HG03060 (cell line): ENCODE measurements around the gene RAMAC.
"Not testable (repeated sequence)": the region's sequence is repeated elsewhere in the genome, so short reads cannot be mapped to it uniquely, and the experiment has no call there.

ENCODE experiments used
- ATAC-seq: cut with Tn5 transposase; IDR thresholded peaks from one replicate; pipeline ENCODE4 v1.9.1; 2021; ENCODE audit warnings: low read depth, moderate number of reproducible peaks; ENCODE audit not compliant: unreplicated experiment

RAMAC gene

DNA sequence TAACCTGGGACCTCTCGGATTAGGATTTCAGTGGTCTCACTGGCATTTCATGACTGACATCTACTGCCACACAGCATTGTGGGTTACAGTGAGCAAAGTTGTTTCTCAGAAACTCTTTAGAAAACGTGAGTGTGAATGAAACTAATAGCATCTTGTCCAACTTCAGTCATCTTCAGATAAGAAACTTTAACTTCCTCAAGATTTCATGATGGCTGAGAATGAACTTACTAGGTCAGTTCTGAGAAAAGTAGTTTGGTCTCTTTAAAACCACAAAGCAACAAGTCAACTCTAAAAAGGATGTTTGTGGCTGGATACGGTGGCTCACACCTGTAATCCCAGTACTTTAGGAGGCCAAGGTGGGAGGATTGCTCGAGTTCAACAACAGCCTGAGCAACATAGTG lies 19.3 kb upstream of the RAMAC start:
- peak; percentile 59 for ATAC-seq

GRCh38 chr15:82968066-82968465 lies 17.9 kb upstream of the RAMAC start:
- ATAC-seq, result no peak

DNA sequence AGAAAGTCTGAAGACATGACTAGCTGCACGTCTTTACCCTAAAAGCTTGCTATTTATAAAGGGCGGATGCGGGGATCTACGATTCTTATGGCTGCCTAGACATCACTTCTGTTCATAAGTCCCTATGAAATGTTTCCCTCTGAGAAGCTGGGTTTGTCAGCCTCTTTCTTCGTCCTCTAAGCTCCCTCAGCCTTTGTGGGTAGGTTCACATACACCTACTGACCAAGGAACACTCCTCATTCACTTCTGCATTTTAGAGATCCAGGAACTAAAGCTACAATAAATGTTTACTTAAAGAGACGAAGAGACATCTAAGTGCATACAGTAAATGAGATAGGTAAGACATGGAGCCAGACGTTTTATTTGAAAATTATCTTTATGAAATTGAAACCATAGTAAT lies 16.7 kb upstream of the RAMAC start:
- no peak for ATAC-seq

DNA sequence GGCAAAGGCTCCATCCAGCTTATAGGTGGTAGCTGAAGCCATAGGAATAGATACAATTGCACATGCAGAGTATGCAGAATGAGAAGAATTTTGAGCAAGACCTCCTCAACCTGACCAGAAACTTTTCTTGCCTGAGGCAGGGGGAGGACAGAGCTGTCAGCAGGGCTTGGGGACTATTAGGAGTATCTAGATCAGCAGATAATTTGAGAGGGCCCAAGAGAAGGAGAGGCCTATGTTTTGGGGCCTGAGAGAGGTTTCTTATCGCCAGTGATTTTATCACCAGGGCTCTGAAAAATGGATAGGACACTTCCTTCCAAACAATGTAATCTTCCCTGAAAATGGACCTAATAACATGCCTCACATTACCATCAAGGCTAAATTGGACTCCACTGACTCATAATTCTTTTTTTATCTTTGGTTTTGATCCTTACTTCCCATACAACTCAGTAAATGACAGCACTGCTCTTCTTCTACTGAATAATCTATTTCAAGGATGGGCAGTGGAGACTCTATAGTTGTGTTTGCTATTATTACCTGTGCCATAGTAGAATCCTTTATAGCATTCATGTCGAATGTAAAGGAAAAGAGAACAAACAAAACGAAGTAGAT lies 15.8 kb upstream of the RAMAC start:
- no peak for ATAC-seq

- ATAC-seq, result no peak
Observed at GRCh38 chr15:82970696-82971095, 15.3 kb upstream of the RAMAC start.

DNA sequence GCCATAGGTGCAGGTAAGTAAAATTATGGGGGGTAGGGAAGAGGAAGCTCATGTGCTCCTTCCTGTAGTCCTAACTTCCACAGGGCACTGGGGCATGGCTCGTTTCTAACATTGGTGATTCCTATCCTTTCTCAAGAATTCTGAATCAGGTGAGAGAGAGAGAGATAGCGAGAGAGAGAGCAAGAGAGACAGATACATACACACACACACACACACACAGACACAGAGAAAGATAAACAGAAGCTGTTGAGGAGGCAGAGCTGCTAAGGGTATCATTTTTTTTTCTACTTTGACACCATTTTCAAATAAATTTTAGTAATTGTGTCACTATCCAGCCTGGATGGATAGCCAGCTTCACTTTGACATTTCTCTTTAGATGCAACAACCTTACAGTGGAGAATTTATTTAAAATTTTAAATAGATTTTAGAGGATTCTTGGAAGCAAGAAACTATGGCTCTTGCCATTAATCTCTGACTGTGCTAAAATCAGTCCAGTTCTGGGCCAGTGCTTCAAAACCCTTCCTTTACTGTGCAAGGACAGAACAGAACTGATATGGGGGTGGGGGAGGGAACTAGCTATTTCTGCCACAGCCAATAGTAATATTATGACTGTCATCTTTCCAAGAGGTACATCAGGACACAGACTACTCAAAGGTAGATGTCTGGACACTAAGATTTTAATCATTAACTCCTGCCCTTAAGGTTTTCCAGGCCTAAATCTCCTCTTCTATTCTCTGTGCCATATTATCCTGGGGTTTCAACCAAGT lies 14.6 kb upstream of the RAMAC start:
- ATAC-seq, result no peak

DNA sequence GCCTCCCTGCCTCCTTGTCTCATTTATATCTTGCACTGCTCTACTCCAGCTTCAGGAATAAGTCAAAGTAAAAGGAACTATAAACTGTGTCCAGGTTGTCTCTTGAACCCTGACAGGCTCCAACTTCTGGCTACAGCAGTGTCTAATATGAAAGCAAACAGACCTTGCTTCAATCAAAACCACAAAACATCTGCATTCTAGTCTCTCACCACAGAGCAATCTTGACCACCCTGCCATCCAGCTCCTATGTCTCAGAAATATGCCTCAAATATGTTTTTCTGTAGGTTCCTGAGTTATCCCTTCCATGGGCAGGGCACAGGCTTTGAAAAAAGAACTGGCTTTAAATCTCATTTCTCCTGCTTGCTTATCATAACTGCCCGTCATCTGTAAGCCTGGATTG lies 13.0 kb upstream of the RAMAC start:
- ATAC-seq, result no peak

- no peak for ATAC-seq
Observed at GRCh38 chr15:82977076-82977475, 8.9 kb upstream of the RAMAC start.

DNA sequence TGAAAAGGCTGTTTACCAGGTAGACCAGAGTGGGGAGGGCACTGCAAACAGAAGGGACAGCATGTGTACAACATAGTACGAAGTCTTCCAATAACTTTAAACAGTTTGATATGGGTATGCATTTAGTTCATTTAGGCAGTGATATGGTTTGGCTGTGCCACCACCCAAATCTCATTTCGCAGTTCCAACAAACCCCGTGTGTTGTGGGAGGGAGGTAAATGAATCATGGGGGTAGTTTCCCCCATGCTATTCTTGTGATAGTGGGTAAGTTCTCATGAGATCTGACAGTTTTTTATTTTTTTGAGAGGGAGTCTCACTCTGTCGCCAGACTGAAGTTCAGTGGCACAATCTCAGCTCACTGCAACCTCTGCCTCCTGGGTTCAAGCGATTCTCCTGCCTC lies 7.6 kb upstream of the RAMAC start:
- no peak for ATAC-seq

GRCh38 chr15:82979726-82980125 lies 6.3 kb upstream of the RAMAC start:
- no peak for ATAC-seq

DNA sequence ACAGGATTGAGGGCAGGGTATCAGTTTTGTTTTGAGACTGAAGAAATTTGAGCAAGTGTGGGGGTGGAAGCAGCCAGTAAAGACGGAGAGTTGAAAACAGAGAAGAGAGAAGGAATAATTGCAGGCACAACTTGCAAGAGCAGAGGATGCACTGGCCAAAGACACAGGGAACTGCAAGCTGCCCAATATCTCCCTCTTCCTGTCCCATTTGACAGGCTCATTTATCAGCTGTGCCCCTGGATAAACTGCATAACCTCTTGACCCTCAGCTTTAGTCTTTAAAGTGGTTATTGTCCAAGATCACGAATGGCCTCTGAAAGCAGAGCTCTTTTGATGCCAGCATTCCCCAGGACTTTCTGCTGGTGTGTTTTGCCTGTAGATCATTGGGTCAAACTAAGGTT lies 5.0 kb upstream of the RAMAC start:
- no peak for ATAC-seq

DNA sequence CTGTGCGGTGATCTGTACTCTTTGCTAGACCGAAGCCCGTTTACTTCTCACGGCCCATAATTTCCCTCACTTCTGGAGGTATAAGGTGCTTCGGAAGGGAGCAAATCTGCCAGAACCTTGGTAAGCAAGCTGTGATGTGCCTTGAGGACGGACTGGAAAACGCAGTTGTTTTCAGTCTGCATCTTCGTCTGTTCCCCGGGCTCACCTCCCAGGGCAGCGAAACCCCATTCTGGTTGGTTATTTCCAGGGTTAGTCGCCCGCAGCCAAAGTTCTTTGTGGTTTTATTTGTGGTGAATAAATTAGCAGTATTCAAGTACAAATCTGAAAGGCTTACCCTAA lies 401 bp downstream of the RAMAC start:
- no peak for ATAC-seq

- ATAC-seq, result no peak
Observed at GRCh38 chr15:82992436-82992998, 6.5 kb downstream of the RAMAC start.

DNA sequence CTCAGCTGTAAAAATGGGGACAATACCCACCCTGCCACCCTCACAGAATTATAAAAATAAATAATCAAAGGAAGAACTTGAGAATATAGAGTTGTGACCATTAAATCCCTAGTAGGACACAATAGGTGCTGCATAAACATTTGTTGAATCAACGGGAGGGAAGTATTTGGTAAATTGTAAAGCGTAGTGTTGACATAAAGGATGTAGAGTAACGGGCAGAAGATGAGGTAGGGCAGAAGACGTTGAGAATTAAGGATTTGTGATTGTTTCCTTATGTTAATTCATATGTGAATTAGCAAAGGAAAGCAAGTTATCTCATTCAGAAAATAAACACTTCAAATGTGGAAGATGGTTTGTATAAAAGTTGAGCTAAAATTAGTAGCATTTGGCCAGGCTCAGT lies 7.1 kb downstream of the RAMAC start:
- ATAC-seq, result no peak

DNA sequence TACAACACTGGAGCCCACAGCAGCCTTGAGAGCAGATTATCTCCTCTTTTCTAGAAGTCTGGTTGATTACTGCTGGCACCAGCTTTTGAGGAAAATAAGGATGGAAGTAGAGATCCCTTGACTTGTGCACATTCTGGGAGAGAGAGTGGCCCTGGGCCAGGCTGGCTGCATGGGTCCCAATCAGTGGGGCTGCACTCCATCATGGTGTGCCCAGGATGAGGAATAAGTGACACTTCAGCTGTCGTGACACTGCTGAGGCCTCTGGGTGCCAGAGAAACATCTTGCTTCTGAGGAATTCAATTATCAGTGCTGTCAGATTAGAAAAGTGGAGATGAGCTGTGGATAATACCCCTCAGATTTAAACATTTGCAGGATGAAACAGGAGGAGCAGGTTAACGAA lies 9.1 kb downstream of the RAMAC start:
- ATAC-seq, result no peak

DNA sequence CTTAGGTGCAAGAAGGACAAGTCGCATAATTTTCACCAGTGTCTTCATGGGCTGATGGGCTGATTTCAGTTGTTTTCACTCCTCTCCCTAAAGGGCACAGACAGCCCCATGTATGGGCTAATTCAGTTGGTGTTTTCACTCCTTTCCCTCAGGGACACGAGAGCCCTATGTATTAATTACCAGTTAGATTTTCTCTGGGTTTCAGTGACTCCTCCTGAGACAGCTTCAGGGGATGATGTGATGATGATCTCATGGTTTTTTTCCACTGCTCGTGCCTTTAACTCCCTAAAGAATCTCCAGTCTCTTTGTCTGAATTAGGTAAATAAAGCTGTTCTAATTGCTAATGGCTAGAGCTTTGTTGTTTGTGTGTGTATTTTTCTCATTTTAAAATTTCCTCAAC lies 9.9 kb downstream of the RAMAC start:
- ATAC-seq, result no peak

GRCh38 chr15:82999426-82999825 lies 13.4 kb downstream of the RAMAC start:
- no peak for ATAC-seq

- peak; percentile 65 for ATAC-seq
Observed at GRCh38 chr15:82999905-83000671, 14.1 kb downstream of the RAMAC start.

- ATAC-seq, result not testable (repeated sequence)
Observed at GRCh38 chr15:83000672-83001031, 14.6 kb downstream of the RAMAC start.

GRCh38 chr15:83010709-83011270 lies 24.8 kb downstream of the RAMAC start:
- peak; percentile 44 for ATAC-seq
